GM12878 (cell line): ENCODE measurements around the gene KLF6. TPM values are rescaled to one million over a fixed set of nuclear protein-coding genes. Genes with fewer than 3 reads are reported as not detected.

ENCODE experiments used
- ATF7 ChIP-seq: fragments of 450-650 bp; IDR thresholded peaks from 2 replicates; pipeline ENCODE4 v1.6.1; 2016; ENCODE audit warnings: low read depth, mild to moderate bottlenecking
- BRCA1 ChIP-seq: IDR thresholded peaks from 2 replicates; pipeline ENCODE4 v1.6.1; 2011; ENCODE audit warnings: low read depth, low read length, improper control_type of control experiment
- CBX3 ChIP-seq: fragments of 200-600 bp; sonication (generic); IDR thresholded peaks from 2 replicates; pipeline ENCODE4 v1.6.1; 2016; ENCODE audit warnings: low read depth, borderline replicate concordance
- E4F1 ChIP-seq: fragments of 450-650 bp; IDR thresholded peaks from 2 replicates; pipeline ENCODE4 v1.6.1; 2018; ENCODE audit warnings: borderline replicate concordance, mild to moderate bottlenecking; ENCODE audit not compliant: partially characterized antibody
- EED ChIP-seq: sonication (generic); IDR thresholded peaks from 2 replicates; pipeline ENCODE4 v1.6.1; 2016; ENCODE audit warnings: antibody characterized with exemption, low read depth
- FOXK2 ChIP-seq: fragments of 450-650 bp; IDR thresholded peaks from 2 replicates; pipeline ENCODE4 v1.6.1; 2017; ENCODE audit warnings: mild to moderate bottlenecking, moderate library complexity
- GATAD2B ChIP-seq: fragments of 450-650 bp; conservative IDR thresholded peaks from 2 replicates; pipeline ENCODE4 v1.6.1; 2017; ENCODE audit warnings: low read depth, mild to moderate bottlenecking, moderate library complexity
- HSF1 ChIP-seq: fragments of 150-350 bp; IDR thresholded peaks from 2 replicates; pipeline ENCODE4 v1.6.1; 2014; ENCODE audit warnings: mild to moderate bottlenecking, low read depth, low read length
- IRF4 ChIP-seq: IDR thresholded peaks from 2 replicates; pipeline ENCODE4 v1.6.1; 2011; ENCODE audit warnings: low read depth, low read length
- KLF5 ChIP-seq: fragments of 450-650 bp; IDR thresholded peaks from 2 replicates; pipeline ENCODE4 v1.6.1; 2014; ENCODE audit warnings: mild to moderate bottlenecking; ENCODE audit not compliant: partially characterized antibody
- MEF2B ChIP-seq: fragments of 450-650 bp; IDR thresholded peaks from 2 replicates; pipeline ENCODE4 v1.6.1; 2018; ENCODE audit warnings: mild to moderate bottlenecking, moderate library complexity; ENCODE audit not compliant: partially characterized antibody, poor library complexity, severe bottlenecking
- MYB ChIP-seq: fragments of 150-350 bp; IDR thresholded peaks from 2 replicates; pipeline ENCODE4 v1.6.1; 2014; ENCODE audit warnings: mild to moderate bottlenecking, low read depth, low read length, borderline replicate concordance
- RB1 ChIP-seq: fragments of 450-650 bp; formaldehyde crosslinking; IDR thresholded peaks from 2 replicates; pipeline ENCODE4 v1.6.1; 2017; ENCODE audit warnings: mild to moderate bottlenecking, borderline replicate concordance
- SMARCA5 ChIP-seq: fragments of 450-650 bp; IDR thresholded peaks from 2 replicates; pipeline ENCODE4 v1.6.1; 2017; ENCODE audit warnings: mild to moderate bottlenecking
- SREBF1 ChIP-seq: IDR thresholded peaks from 2 replicates; pipeline ENCODE4 v1.6.1; 2012; ENCODE audit warnings: mild to moderate bottlenecking, low read length
- TARDBP ChIP-seq: IDR thresholded peaks from 2 replicates; pipeline ENCODE4 v1.6.1; 2016; ENCODE audit warnings: borderline replicate concordance
- TCF7 ChIP-seq: IDR thresholded peaks from 2 replicates; pipeline ENCODE4 v1.6.1; 2014; ENCODE audit warnings: antibody characterized with exemption, borderline replicate concordance
- YY1 ChIP-seq: IDR thresholded peaks from 2 replicates; pipeline ENCODE4 v1.6.1; 2011; ENCODE audit warnings: low read depth, mild to moderate bottlenecking, low read length
- ZBTB11 ChIP-seq: fragments of 450-650 bp; formaldehyde crosslinking; IDR thresholded peaks from 2 replicates; pipeline ENCODE4 v1.5.0; 2022; ENCODE audit warnings: mild to moderate bottlenecking, missing genetic modification characterization
- polyA plus RNA-seq, 11 experiments: library from polyadenylated mRNA; depleted of rRNA in 4 of 11; unstranded in 6 of 11; stranded (reverse) in 5 of 11; fragments of >200 nt; fragmentation: Nextera tagmentation in 4 of 11; fragmentation: Illumina TruSeq in 1 of 11; extraction: Ambion mirVana in 4 of 11; extraction: Trizol in 1 of 11; gene quantifications; 1 replicate in 1 of 11; 2 replicates in 10 of 11; pipeline versions ENCODE4 v1.2.1 to v1.2.3, GENCODE V29; 2011 to 2016; ENCODE audit warnings: inconsistent platforms in 2 of 11, missing spikeins in 2 of 11, low read depth in 1 of 11
- total RNA-seq, 4 experiments: library from RNA; depleted of rRNA in 3 of 4; stranded (reverse); fragments of >200 nt in 3 of 4; fragmentation: Illumina TruSeq in 1 of 4; extraction: Trizol in 1 of 4; gene quantifications; 2 replicates each; pipeline versions ENCODE4 v1.2.1 to v1.2.3, GENCODE V29; 2013 to 2021
- TF ChIP-seq, protein P1 (sequence below): fragments of 450-650 bp; IDR thresholded peaks from 2 replicates; pipeline ENCODE4 v1.6.1; 2017; ENCODE audit warnings: mild to moderate bottlenecking, moderate library complexity

Gene KLF6
- total and polyA plus RNA-seq, 10 of the 15 experiments (the other 5 are each of a cell fraction or from before 2014, with no cell fraction given), result 7.4 to 54.1 (median 23.5) TPM

GRCh38 chr10:3785851-3786271 lies 852 bp upstream of the KLF6 start (continued):
- TF ChIP-seq SMARCA5, result no peak
- TF ChIP-seq ZBTB11 (CRISPR knock-in tag), result no peak
- TF ChIP-seq KLF5, result no peak
- TF ChIP-seq SREBF1, result no peak
- TF ChIP-seq, protein P1, sequence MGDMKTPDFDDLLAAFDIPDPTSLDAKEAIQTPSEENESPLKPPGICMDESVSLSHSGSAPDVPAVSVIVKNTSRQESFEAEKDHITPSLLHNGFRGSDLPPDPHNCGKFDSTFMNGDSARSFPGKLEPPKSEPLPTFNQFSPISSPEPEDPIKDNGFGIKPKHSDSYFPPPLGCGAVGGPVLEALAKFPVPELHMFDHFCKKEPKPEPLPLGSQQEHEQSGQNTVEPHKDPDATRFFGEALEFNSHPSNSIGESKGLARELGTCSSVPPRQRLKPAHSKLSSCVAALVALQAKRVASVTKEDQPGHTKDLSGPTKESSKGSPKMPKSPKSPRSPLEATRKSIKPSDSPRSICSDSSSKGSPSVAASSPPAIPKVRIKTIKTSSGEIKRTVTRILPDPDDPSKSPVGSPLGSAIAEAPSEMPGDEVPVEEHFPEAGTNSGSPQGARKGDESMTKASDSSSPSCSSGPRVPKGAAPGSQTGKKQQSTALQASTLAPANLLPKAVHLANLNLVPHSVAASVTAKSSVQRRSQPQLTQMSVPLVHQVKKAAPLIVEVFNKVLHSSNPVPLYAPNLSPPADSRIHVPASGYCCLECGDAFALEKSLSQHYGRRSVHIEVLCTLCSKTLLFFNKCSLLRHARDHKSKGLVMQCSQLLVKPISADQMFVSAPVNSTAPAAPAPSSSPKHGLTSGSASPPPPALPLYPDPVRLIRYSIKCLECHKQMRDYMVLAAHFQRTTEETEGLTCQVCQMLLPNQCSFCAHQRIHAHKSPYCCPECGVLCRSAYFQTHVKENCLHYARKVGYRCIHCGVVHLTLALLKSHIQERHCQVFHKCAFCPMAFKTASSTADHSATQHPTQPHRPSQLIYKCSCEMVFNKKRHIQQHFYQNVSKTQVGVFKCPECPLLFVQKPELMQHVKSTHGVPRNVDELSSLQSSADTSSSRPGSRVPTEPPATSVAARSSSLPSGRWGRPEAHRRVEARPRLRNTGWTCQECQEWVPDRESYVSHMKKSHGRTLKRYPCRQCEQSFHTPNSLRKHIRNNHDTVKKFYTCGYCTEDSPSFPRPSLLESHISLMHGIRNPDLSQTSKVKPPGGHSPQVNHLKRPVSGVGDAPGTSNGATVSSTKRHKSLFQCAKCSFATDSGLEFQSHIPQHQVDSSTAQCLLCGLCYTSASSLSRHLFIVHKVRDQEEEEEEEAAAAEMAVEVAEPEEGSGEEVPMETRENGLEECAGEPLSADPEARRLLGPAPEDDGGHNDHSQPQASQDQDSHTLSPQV, result no peak
- TF ChIP-seq E4F1, result no peak
- TF ChIP-seq TCF7, result 0 out of 2 replicates have a peak, but pooled peaks have one; percentile 19
- TF ChIP-seq HSF1, result no peak
- TF ChIP-seq TARDBP, result no peak
- no peak for TF ChIP-seq RB1
- no peak for TF ChIP-seq MYB
- no peak for TF ChIP-seq YY1
- no peak for TF ChIP-seq FOXK2
- TF ChIP-seq GATAD2B, result no peak
- no peak for TF ChIP-seq BRCA1
- no peak for TF ChIP-seq EED
- 0 out of 2 replicates have a peak, but pooled peaks have one; percentile 13 for TF ChIP-seq IRF4
- TF ChIP-seq CBX3, result no peak
- peak; percentile 18; the same call in 1 of the 2 replicates for TF ChIP-seq ATF7
- no peak for TF ChIP-seq MEF2B
